NCI-H748 (cell line): ENCODE data around the gene AK5.

Experiments used
- DNase-seq: peaks from one replicate; lab custom pipeline; 2025; ENCODE audit not compliant: unreplicated experiment; lab: John Stamatoyannopoulos, UW

Gene AK5

DNA sequence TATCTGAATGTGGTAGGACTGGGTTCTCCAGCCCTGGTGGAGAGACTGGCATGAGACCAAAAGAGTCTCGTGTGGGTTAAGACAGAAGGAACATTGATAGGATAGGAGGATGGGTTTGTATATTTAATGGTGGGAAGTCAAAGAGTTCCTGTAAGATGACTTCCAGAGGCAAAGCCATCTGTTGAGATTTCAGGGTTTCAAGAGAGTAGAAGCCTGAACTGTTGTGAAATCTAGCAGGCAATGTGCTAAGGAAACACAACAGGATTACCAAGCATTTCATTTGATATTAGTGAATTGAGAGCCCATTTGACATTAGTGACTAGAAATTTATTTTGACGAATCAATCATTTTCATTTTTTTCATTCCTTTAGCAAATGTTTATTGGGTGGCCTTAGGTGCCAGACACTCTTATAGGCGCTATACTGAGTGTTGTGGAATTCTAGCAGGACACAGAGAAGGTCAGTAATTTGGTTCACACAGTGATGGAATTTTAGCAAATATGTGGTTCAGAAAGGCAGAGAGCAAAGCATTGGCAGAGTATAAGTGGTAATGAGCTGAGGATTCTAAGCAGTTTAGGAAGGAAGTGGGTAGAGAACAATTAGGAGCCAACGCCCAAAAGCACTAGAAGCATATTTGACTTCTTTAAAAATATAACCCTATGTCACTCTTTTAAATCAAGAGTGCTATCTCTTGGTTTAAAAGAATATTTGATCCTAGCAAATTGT is 149.3 kb downstream of the AK5 start:
- no peak for DNase-seq

DNA sequence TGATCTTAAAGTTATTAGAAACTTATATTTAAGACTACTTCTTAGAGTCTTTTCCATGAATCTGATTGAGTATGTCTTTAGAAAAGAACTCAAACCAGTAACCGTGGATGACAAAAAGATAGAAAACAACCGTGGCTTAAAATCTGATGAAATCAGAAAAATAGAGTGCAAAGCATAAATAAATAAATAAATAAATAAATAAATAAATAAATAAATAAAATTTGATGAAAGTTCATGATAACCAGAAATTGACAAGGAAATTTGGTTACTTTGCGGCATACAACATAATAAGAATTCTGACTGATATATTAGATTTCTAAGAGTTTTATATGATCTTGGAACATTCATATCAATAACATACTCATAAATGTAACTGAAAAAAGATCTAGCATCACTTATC is 152.1 kb downstream of the AK5 start:
- DNase-seq: no peak

DNA sequence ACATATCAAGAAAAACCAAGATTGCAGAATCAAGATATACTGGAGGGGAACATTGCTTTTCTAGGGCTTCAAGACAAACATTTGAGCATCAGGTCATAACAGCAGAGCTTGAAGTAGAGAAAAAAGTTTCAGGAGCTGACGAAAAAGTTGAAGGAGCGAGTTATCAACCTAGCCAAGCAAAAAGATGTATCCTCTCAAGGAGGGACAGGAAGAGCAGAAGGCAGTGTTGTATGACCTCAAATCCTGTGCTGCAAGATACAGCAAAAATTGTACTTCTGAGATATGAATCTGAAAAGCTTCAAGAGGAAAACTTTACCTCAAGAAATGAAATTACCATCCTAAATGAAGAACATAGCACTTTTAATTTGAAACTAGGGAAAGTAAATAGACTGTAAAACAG is 153.1 kb downstream of the AK5 start:
- DNase-seq: no peak

DNA sequence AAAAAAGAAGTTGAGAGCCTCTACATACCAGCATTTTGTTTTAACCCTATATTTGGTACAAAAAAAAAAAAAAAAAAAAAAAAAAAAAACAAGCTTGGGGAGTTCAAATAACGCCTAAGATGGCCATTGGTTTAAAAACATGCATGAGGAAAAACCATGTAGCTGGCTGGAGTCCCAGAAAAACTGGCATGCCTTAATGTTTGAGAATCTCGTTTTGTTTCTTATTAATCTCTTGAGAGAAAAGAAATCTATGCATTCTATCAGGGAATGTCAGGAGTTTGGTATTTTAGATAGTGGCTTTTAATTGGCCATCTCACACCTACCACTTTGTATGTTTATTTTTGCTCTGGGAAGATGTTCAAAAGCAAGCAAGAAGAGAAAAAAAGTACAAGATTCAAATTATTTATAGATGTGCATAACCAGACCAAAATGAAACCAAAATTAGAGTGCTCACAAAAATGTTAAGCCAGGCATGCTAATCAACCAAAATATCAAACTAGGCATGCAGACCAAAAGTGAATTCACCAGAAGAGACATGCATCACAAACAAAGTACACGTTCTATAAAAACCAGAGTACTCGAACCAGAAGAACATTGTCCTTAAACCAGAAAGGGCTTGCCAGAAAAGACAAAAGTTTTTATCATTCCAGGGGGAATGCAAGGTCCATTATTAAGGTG is 156.6 kb downstream of the AK5 start:
- DNase-seq: no peak

DNA sequence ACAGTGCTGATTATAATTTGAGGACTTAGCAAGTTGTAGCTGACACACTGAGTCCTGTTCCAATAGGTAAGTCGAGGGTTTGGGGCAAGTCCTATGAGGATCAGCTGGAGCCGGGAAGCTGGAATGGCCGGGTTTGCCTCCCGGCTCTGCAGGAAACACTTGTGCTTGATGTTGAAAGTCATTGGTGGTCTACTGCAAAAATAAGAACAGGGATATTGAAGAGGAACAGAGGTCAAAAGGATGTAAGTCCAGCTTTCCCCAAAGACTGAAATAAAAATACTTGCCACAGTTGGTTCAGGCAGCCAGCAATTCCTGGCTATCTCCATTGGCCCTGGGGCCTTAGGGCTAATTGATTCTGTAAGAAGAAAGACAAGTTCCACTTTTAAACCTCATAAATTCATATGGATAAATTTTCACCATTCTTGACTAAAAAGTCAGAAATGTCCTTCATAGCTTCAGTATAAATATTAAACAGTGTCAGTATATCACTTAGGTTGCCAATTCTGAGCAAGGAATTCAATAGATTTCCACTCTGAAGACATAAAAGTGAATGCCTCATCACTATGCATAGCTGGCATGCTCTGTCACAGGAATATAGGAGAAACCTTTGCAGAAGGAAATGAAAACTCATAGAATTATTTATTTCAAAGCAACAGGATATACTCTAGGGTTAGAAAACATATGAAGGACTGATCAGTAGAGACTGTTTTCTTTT is 165.2 kb downstream of the AK5 start:
- no peak for DNase-seq

DNA sequence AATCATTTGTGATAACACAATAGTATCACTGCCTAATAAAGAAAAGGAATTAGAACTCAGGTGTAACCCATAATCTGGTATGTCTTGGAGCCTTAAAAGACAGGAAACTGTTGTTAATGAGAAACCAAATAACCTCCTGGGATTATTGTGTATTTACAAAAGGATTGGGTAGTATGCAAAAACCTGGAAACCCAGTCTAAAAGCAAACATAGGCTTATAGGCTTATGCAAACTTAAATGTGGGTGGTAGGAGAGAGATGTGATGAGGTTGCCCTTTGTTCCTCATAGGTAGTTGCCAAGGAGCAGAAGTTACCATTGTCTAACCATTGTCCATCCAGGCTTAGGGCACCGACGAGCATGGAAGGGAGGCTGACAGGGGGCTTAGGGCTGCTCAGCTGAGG is 165.8 kb downstream of the AK5 start:
- peak; percentile 47 for DNase-seq

DNA sequence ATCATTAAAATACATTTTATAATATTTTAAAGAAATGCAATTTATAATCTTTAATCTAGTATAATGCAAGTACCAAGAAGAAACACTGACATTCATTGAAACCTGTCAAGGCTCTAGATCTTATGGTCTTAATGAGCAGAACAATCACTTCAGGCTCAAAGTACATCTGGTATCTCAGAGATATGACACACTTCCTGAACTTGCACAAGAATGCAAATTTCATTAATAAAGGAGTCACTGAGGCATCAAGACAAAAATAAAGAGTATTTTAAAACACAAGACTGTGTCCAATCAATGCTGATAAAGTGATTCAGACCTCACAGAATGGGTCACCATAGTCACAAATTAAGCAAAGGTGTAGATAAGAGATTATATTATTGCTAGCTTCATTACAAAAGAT is 178.1 kb downstream of the AK5 start:
- no peak for DNase-seq

DNA sequence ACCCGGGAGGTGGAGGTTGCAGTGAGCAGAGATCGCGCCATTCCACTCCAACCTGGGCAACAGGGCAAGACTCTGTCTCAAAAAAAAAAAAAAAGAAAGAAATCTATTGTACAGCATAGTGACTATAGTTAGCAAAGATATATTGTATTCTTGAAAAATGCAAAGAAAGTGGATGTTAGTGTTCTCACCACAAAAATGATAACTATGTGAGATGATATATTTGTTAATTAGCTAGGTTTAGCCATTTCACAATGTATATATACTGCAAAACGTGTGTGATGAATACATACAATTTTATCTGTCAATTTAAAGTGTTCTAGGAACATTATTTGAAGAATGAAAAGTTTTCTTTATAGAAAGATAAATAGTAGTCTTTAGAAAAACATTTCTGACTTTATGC is 179.9 kb downstream of the AK5 start:
- DNase-seq: no peak

DNA sequence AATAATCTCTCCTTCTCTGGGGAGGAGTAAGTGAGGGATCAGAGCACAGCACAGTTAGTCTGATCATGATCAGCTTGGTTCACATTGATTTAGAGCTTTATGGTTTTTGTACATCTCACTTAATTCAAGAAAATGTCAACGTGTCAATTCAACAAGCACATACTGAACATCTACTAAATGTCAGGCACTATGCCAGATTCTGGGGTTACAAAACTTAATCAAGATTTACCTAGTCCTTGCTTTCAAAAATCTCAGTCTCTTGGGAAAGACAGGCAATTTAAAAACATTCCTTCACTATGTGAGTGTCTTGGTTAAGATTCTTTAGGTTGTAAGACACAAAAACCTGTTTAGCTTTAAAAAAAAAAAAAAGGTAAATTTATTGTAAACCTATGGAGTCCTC is 181.4 kb downstream of the AK5 start:
- DNase-seq: no peak

DNA sequence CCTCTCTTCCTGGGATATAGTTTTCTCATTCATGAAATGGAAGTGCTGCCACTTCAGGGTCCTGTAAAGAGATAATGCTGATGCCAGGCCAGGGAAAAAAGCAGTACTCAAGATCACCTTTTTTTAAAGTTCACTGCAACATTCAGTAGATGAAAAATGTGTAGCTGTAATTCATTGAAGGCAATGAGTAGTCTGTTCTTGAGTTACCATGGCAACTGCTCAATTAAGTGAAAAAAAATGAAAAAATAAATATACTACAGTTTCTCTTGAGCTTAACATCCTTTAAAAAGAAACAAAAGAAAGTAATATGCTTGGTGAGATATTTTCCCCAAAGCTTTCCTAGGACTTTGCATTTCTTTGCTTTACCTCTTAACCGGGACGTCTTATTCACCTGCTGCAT is 183.3 kb downstream of the AK5 start:
- DNase-seq: no peak

DNA sequence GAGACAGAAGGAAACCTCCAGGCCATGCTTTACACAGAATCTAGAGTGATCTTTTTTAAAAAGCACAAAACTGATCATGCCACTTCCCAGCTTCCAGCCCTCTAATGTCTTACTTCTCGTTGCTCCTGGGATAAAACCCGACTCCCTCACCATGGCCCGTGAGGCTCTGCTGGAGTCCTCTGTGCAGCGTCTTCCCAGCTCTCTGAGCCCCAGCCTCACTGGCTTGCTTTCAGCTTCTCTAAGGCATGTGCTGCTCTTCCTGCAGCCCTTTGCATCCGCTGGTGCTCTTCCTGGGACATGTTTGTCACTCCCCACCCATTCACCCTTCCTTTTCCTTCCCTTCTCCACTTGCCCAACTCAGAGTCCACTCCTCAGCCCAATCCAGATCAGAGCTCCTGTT is 184.1 kb downstream of the AK5 start:
- no peak for DNase-seq

DNA sequence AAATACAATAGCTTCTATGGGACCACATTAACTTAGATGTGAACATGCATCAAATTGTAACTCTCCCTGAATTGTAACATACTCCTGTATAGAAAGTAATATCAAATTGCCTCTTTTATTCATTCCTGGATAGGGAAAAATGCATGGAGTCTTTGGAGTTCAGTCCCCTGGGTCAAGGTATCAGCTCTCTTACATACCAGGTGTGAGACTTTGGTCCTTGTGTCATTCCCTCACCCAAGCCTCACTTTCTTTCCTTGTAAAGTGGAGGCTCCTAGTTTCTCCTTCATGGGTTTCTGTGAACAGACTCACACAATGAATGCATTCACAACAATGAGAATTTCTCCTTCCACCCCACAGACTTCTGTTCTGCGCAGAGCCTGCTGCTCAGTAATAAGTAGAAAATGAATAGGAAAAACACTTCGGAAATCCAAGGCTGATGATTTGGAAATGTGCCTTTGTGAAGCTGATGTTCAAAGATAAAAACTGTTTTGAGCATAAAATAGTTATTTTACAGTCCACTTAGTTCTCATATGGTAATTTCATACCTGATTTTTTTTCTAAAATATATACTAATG is 185.3 kb downstream of the AK5 start:
- DNase-seq: no peak

DNA sequence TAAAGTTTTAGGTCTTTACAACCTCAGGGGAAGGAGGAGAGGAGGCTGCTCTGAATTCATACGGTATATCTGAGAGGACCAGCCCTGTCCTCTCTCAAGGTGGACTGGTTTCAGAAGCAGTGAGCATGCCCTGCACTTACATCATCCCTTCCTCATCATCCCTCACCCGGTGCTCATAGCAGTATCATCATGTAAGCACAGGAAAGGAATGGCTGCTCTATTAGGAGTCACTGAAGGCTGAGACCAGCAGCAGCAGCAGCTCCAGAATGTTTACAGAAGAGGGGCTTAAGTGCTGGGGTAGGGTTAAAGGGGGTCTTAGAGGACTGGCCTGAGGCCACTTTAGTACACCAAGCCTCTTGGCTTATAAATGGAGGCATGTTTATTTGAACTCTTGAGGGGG is 185.9 kb downstream of the AK5 start:
- no peak for DNase-seq

DNA sequence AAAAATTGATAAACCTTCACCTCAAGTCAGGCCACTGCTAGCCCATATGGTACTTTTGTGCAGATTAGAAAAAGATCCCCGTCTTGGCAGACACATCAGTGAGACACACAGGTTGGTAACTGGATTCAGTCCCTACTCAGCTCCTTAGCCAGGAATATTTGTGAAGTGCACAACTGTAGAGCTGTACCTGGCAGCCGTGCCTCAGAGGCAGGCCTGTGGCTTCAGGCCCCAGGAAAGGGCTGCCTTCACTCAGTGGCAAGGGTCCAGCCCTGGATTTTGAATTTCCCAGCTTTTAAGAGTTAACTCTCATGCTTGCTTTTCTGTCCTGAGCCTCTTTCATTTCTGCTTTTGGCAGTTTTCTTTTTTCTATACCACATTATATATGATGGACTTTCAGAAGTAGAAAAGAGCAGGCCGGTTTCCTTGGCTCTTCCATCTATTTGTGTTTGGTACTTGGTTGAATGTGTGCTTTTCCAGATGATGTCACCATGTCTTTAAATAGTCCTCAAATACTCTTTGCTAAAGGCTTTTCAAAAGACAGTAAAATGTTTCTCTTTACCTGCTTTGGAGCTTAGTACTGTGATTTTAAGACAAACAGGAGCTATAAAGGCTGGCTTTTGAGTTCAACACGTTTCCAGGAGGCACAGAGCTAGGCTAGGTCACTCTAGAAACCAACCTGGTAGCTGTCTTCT is 186.6 kb downstream of the AK5 start:
- no peak for DNase-seq

DNA sequence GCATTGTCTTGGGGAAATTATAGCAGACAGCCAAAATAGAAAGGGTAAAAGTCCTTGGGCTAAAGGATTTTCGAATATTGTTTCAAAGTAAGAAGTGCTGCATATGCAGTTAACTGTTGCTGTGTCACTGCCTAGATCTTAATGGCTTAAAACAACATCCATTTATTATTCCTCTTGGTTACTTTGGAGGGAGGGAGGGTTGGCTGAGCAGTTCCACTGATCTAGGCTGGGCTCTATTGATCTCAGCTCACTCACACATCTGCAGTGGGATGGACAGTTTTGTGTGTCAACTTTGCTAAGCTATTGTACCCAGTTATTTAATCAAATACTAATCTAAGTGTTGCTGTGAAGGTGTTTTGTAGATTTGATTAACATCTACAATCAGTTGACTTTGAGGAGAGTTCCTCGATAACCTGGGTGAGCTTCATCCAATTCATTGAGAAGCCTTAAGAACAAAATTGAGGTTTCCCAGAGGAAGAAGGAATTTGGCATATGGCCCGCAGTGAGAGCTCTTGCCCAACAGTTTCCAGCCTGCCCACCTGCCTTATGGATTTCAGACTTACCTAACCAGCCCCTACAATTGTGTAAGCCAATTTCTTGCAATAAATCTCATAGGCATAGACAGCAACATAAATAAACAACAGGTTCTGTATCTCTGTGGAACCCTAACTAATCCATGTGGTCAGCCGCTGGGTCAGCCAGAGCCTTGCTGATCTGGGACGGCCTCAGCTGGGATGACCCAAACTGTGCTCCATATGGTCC is 187.3 kb downstream of the AK5 start:
- no peak for DNase-seq

DNA sequence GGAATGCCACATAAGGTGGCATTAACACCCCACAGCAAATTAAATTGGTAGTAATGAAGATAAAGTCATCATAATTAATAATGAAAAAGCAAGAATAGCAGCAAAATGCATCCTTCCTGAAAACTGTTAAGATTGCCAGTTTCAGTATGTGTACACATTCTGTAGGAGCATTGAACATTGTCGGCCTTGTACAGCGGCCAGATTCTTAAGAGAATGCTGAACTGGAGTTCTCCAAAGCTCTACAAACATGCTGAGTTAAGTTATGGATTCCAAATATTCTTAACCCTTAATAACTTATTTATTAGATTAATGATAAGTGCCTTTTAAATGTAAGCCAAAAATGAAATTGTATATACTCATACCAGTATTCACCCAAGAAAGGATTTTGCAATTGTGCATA is 189.9 kb downstream of the AK5 start:
- DNase-seq: no peak

DNA sequence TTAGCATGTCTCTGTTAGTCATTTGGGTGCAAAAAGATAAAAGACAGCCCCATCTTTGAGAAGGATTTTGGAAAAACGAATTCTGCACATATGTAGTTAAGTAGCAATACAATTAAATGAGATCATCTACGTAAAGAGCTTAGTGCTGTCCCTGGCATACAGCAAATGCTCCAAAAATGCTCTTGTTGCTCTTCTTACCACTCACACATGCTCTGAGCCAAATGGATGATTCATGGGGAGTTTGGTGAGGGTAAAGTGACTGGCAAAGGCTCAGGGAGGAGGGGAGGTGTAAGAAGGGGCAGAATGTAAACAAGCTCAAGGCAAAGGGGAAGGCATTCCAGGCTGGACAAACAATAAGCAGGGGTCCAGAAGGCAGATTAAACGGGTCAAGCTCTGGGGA is 191.9 kb downstream of the AK5 start:
- no peak for DNase-seq

DNA sequence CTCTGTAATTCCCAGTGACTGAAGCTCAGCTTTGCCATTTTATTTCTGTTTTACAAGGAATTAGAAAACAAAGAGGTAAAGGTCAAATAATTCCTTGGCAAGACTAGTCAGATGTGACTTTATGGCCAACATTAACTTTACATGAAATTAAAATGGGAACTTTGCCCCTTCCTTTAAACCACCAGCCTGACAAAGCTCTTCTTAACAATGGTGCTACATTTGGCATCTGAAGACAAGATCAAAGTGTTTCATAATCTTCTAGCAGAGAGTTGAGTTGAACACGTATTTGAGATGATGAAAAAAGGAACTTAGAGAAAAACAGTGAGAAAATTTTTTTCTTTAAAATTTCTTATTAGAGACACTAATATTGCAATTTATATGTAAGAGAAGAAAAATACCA is 193.8 kb downstream of the AK5 start:
- no peak for DNase-seq

DNA sequence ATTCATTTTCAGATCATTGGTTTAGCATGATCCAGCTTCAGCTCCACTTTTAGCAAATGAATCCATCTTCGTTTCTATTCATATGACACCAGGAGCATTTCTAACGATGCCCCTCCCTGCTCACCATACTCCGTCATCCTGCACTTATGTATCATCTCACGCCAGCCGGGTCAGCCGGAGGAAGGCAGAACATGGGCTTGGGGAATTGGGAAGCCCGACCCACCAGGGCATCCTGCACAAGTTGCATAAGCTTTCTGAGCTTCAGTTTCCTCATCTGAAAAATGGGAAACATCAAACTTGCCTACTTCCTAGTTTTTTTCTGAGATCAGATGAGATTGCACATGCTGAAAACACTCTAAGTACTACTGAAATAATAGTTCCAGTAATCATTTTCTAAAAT is 194.7 kb downstream of the AK5 start:
- DNase-seq: no peak

DNA sequence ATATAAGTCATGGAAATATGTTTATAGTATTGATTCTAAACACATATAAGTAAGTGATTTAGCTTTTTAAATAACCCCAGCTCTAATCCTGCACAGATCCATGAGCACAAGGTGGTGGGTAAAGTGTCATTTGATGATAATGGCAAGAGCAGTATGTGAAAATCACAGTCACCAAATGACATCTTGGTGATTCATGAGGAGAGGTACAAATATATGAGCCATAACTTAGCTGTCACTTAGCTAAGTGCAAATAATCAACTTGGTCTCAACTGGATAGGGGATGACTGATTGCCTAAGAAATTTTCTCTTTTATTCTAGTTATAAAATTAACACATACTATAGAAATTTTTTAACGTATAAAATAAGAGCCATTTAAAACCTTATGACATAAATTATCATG is 202.5 kb downstream of the AK5 start:
- no peak for DNase-seq

DNA sequence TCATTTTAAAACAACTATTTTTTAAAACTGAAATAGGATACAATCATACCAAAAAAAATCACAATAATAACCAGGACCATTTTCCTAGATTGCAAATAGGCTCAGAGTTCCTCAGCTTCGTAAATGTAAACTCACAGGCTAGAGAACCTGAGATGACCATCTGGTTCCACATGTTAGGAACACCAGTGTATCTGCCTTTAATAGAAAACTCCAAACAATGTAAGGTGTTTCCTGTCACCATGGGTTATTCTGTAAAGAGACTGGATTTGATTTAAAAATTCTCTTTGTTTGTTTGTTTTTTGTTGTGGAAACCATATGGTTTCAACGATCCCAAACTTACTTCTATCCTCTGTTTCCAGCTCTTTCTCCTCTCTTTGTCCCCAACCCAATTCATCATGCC is 203.1 kb downstream of the AK5 start:
- no peak for DNase-seq
